Fibroblast of villous mesenchyme (primary cell): ENCODE data around the gene VPS37B. TPM values are rescaled to one million over a fixed set of nuclear protein-coding genes. Genes with fewer than 3 reads are reported as not detected.

Experiments used
- DNase-seq: peaks from one replicate; pipeline ENCODE4 v3.0.0-alpha.2; 2010; ENCODE audit warnings: low read depth
- H3K4me3 ChIP-seq: 2 replicates; pipeline ENCODE4 v1.5.1; 2011; ENCODE audit warnings: low read depth, mild to moderate bottlenecking, low read length
- CTCF ChIP-seq: IDR thresholded peaks from 2 replicates; pipeline ENCODE4 v1.5.1; 2012; ENCODE audit warnings: low read depth, mild to moderate bottlenecking, low read length; ENCODE audit not compliant: insufficient read depth
- total RNA-seq: library from RNA; depleted of rRNA; stranded (reverse); fragments of >200 nt; gene quantifications from 2 replicates; pipeline ENCODE4 v1.2.3, GENCODE V29; 2012

The VPS37B gene
- total RNA-seq, 1 donor: 21.2 TPM

- H3K4me3 ChIP-seq: no peak overlapping the region
- no peak for DNase-seq
- TF ChIP-seq CTCF: no peak
Observed at GRCh38 chr12:122820138-122820537, 75.8 kb downstream of the VPS37B start.

GRCh38 chr12:122819209-122819785 is 76.6 kb downstream of the VPS37B start:
- TF ChIP-seq CTCF: no peak
- no peak overlapping the region for H3K4me3 ChIP-seq
- DNase-seq: no peak

Other genes starting within 250 kb of the VPS37B start
- under 0.01 TPM in 1 of 2 replicates, not detected in the other for gene HCAR2, start 192.8 kb downstream of the VPS37B start, total RNA-seq
- gene HCAR3, start 179.3 kb downstream of the VPS37B start, total RNA-seq: not detected in 2 replicates
- 0.43 and 0.97 TPM in 2 replicates for gene HCAR1, start 165.3 kb downstream of the VPS37B start, total RNA-seq
- gene DENR, start 143.3 kb downstream of the VPS37B start, total RNA-seq: 40.3 and 46.6 TPM in 2 replicates
- gene CCDC62, start 121.6 kb downstream of the VPS37B start, total RNA-seq: 0.32 and 0.86 TPM in 2 replicates
- 11.2 and 11.9 TPM in 2 replicates for gene HIP1R, start 60.7 kb downstream of the VPS37B start, total RNA-seq
- gene ABCB9, start 70.3 kb upstream of the VPS37B start, total RNA-seq: 12.1 and 12.9 TPM in 2 replicates
- gene OGFOD2, start 79.1 kb upstream of the VPS37B start, total RNA-seq: 7.3 and 11.9 TPM in 2 replicates
- 117 and 161 TPM in 2 replicates for gene ARL6IP4, start 84.6 kb upstream of the VPS37B start, total RNA-seq